HG03280 (cell line): ENCODE data around the gene SMNDC1.
A peak's percentile ranks its signal among the peaks of the same experiment; 100 is the strongest.
"Not testable (repeated sequence)": the region's sequence is repeated elsewhere in the genome, so short reads cannot be mapped to it uniquely, and the experiment has no call there.

Experiments
- ATAC-seq: cut with Tn5 transposase; IDR thresholded peaks from one replicate; pipeline ENCODE4 v1.9.1; 2021; ENCODE audit warnings: mild to moderate bottlenecking, moderate library complexity; ENCODE audit not compliant: unreplicated experiment

The SMNDC1 gene

DNA sequence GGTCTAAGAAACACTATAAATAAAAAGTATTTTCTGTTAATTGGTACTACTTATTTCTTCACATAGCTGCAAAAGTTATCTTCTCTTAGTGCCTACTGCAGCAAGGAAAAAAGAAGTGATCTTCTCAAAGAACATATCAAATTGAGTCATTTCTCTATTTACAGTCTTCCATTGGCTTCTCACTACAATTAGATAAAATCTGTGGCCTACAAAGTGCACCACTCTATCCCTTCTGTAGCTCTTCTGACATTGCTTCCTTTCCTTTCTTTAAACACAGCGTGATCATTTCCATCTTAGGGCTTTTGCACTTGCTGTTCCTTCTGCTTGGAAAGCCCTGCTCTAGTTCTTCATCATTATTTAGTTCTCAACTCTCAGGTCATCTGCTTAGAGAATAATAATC is 52.6 kb downstream of the SMNDC1 start:
- no peak for ATAC-seq

DNA sequence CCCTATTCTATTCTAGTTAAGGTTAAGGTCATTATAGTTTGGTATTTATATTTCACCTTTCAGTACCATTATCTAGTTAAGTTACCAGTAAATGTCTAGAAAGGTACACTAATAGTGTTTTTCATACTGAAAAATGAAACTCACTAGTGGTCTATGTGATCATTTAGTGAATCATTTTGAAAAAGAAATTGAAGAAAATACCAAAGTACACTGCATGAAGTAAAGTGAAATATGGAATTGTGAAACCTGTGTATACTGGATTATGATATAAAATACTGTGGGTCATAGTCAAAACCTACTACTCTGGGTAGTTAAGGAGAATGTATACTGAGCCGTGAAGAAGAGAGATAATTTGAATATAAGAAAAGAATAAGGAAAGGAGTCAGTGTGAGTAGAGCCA is 53.3 kb downstream of the SMNDC1 start:
- peak; percentile 86 for ATAC-seq

DNA sequence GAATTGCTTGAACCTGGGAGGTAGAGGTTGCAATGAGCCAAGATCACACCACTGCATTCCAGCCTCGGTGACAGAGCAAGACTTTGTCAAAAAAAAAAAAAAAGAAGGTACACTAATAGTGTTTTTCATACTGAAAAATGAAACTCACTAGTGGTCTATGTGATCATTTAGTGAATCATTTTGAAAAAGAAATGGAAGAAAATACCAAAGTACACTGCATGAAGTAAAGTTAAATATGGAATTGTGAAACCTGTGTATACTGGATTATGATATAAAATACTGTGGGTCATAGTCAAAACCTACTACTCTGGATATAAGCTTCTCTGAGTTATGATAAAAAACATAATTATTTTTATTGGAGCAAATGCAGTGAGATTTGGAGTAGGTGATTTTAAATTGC is 55.2 kb downstream of the SMNDC1 start:
- peak; percentile 64 for ATAC-seq

DNA sequence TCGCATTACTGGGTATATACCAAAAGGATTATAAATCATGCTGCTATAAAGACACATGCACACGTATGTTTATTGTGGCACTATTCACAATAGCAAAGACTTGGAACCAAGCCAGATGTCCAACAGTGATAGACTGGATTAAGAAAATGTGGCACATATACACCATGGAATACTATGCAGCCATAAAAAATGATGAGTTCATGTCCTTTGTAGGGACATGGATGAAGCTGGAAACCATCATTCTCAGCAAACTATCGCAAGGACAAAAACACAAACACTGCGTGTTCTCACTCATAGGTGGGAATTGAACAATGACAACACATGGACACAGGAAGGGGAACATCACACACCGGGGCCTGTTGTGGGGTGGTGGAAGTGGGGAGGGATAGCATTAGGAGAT is 56.9 kb downstream of the SMNDC1 start:
- ATAC-seq = not testable (repeated sequence)

DNA sequence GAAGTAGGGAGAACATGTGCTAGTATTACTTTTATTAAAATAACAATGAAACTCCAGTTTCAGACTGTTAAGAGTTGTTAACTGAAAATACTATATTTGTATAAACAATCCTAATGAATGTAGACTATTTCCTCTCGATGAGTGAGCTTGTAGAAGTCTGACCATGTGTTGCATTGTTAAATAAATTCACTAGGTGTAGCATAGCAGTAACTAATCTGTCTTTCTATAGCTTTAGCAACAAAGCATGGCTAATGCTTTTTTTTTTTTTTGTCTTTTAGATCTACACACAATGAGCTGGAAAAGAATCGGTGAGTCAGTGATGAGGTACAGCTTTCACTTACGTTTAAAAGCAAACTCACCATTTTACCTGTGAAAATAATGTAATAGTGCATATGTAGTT is 60.2 kb downstream of the SMNDC1 start:
- no peak for ATAC-seq

DNA sequence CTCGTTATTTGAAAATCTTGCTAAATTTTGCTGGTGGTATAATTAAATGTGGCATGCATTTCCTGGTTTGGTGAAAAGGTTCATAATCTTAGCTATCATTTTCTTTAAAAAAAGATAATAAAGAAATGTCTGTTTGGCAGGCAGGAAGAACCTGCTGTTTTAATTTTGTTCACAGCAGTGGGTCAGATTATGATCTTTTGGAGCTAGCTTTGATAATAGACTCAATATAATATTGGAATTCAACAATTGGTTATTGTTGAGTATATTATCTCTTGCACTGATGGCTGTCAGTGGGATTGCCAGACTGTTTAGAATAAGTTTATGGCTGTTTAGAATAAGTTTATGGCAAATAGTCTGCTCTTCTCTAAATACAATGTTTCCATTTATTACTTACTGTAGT is 62.2 kb downstream of the SMNDC1 start:
- no peak for ATAC-seq

DNA sequence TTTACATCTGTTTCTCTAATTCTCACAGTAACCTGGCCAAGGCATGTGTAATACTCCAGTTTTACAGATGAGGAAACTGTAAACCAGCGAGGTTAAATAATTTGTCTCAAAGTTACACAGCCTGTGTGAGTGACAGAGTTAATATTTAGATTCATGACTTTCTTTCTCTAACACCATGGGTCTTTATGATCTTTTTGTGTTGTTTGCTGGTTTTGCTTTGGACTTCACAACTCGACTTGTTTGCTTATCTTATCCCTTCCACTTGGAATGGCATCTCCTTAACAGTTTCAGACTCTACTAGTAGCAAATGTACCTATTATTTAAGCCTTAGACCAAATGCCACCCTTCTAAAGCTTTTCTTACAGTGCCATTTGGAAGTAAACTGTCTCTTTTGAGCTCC is 62.9 kb downstream of the SMNDC1 start:
- ATAC-seq = no peak

DNA sequence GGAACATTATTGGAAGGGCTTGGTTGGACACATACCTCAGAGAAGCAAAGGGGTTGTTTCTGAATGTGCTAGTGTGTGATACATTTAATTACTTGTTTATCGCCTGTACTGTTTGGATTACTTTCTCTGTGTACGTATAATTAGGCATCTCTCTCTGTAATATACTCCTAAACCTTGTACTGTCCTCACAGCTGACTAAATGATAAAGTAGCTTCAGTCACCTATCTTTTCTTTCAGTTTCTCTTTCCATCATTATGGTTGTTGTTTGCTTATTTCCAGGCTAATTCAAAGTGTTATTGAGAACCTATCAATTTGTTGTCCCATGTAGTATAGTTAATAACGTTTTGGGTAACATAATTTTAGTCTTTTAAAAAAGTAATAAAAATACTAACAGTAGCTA is 63.3 kb downstream of the SMNDC1 start:
- no peak for ATAC-seq
